HepG2 (cell line): ENCODE data around the gene OBP2A. TPM values are rescaled to one million over a fixed set of nuclear protein-coding genes. Genes with fewer than 3 reads are reported as not detected.
A peak's percentile ranks its signal among the peaks of the same experiment; 100 is the strongest.

Experiments
- ARID4A ChIP-seq: sonication (generic); formaldehyde crosslinking; IDR thresholded peaks from 2 replicates; pipeline ENCODE4 v1.5.0; 2020; ENCODE audit warnings: mild to moderate bottlenecking, missing genetic modification reagents, borderline replicate concordance
- ATM ChIP-seq: fragments of 450-650 bp; IDR thresholded peaks from 2 replicates; pipeline ENCODE4 v1.7.1; 2017; ENCODE audit warnings: mild to moderate bottlenecking, borderline replicate concordance
- BATF2 ChIP-seq: sonication (generic); formaldehyde crosslinking; IDR thresholded peaks from 2 replicates; pipeline ENCODE4 v1.8.0; 2022; ENCODE audit warnings: mild to moderate bottlenecking, missing genetic modification reagents, moderate library complexity
- CREB1 ChIP-seq, 2 experiments: fragments of 450-650 bp in 1 of 2; IDR thresholded peaks; 2 replicates each; pipeline ENCODE4 v1.6.1; 2016 to 2017; ENCODE audit warnings: control low read depth in 1 of 2, mild to moderate bottlenecking in 1 of 2, missing compliant biosample characterization in 1 of 2, missing genetic modification characterization in 1 of 2
- GZF1 ChIP-seq: sonication (generic); formaldehyde crosslinking; IDR thresholded peaks from 2 replicates; pipeline ENCODE4 v1.5.1; 2020; ENCODE audit warnings: mild to moderate bottlenecking, missing genetic modification reagents
- HOXA5 ChIP-seq: sonication (generic); formaldehyde crosslinking; IDR thresholded peaks from 2 replicates; pipeline ENCODE4 v1.4.0; 2020; ENCODE audit warnings: missing genetic modification reagents
- KLF11 ChIP-seq: IDR thresholded peaks from 2 replicates; pipeline ENCODE4 v1.6.1; 2016; ENCODE audit warnings: missing compliant biosample characterization
- KMT2A ChIP-seq: sonication (generic); formaldehyde crosslinking; IDR thresholded peaks from 2 replicates; pipeline ENCODE4 v1.4.0; 2020; ENCODE audit warnings: missing genetic modification reagents
- NR1H2 ChIP-seq: sonication (generic); formaldehyde crosslinking; IDR thresholded peaks from 2 replicates; pipeline ENCODE4 v1.8.1; 2022; ENCODE audit warnings: low read depth, missing genetic modification reagents, borderline replicate concordance
- THAP8 ChIP-seq: sonication (generic); formaldehyde crosslinking; IDR thresholded peaks from 2 replicates; pipeline ENCODE4 v1.5.1; 2020; ENCODE audit warnings: missing genetic modification reagents, mild to moderate bottlenecking, borderline replicate concordance
- TRIM22 ChIP-seq: fragments of 450-650 bp; IDR thresholded peaks from 2 replicates; pipeline ENCODE4 v1.6.1; 2017
- ZNF280D ChIP-seq: sonication (generic); formaldehyde crosslinking; IDR thresholded peaks from 2 replicates; pipeline ENCODE4 v1.5.1; 2020; ENCODE audit warnings: mild to moderate bottlenecking, missing genetic modification reagents
- ZNF335 ChIP-seq: sonication (generic); formaldehyde crosslinking; IDR thresholded peaks from 2 replicates; pipeline ENCODE4 v1.4.0; 2020; ENCODE audit warnings: missing genetic modification reagents
- ZNF446 ChIP-seq: sonication (generic); formaldehyde crosslinking; IDR thresholded peaks from 2 replicates; pipeline ENCODE4 v1.5.0; 2020; ENCODE audit warnings: mild to moderate bottlenecking, missing genetic modification reagents
- ZNF512 ChIP-seq: sonication (generic); formaldehyde crosslinking; IDR thresholded peaks from 2 replicates; pipeline ENCODE4 v1.4.0; 2020; ENCODE audit warnings: mild to moderate bottlenecking, missing genetic modification reagents
- ZNF75D ChIP-seq: sonication (generic); formaldehyde crosslinking; IDR thresholded peaks from 2 replicates; pipeline ENCODE4 v1.8.1; 2023; ENCODE audit warnings: missing genetic modification reagents, mild to moderate bottlenecking, borderline replicate concordance
- polyA plus RNA-seq, 8 experiments: library from polyadenylated mRNA; depleted of rRNA in 3 of 8; stranded (reverse) in 7 of 8; unstranded in 1 of 8; fragments of >200 nt; fragmentation: Illumina TruSeq in 4 of 8; extraction: Trizol in 4 of 8; gene quantifications; 2 replicates each; pipeline versions ENCODE4 v1.2.1 to v1.2.3, GENCODE V29; 2011 to 2016; ENCODE audit warnings: low read depth in 4 of 8, missing spikeins in 1 of 8, mixed read lengths in 1 of 8; ENCODE audit not compliant: insufficient read depth in 1 of 8
- total RNA-seq, 5 experiments: library from RNA; depleted of rRNA; stranded (reverse); fragments of >200 nt; fragmentation: Illumina TruSeq; extraction: Trizol; gene quantifications; 2 replicates each; pipeline ENCODE4 v1.2.3, GENCODE V29; 2016; ENCODE audit warnings: low read depth in 1 of 5

The OBP2A gene
- total and polyA plus RNA-seq, 2 of the 13 experiments (the other 11 are each of a cell fraction or from before 2014, with no cell fraction given), result 0.32 TPM; not detected in 1

- TF ChIP-seq ZNF446 (CRISPR knock-in tag) (no peak), KLF11 (no peak), KMT2A (CRISPR knock-in tag) (0 out of 2 replicates have a peak, but pooled peaks have one; percentile 41), BATF2 (CRISPR knock-in tag) (no peak), HOXA5 (no peak), ATM (no peak), TRIM22 (no peak), ZNF335 (CRISPR knock-in tag) (no peak), NR1H2 (CRISPR knock-in tag) (no peak), GZF1 (no peak), ARID4A (0 out of 2 replicates have a peak, but pooled peaks have one; percentile 26), ZNF280D (no peak), ZNF512 (no peak), THAP8 (CRISPR knock-in tag) (no peak), CREB1 (IDR thresholded peaks at IDR 0.05) (no peak; the same call in 1 of the 2 replicates), CREB1 (CRISPR knock-in tag; IDR thresholded peaks at IDR 0.05) (no peak), ZNF75D (CRISPR knock-in tag) (no peak)
Measured at GRCh38 chr9:135504262-135505243, 41.4 kb upstream of the OBP2A start (continued).
